Breast epithelium (tissue), 3 donors: ENCODE measurements around the gene SULT2B1.

Experiments used
- CTCF ChIP-seq, 3 donors: fragments of 450-650 bp; IDR thresholded peaks; one replicate each; pipeline ENCODE4 v1.5.1; 2016 to 2017; ENCODE audit warnings: antibody characterized with exemption in 3 of 3, mild to moderate bottlenecking in 3 of 3, moderate library complexity in 3 of 3
- POLR2A ChIP-seq: fragments of 450-650 bp; IDR thresholded peaks from one replicate; pipeline ENCODE4 v1.6.1; 2016; ENCODE audit warnings: antibody characterized with exemption, mild to moderate bottlenecking, moderate library complexity
- POLR2AphosphoS5 ChIP-seq, 3 donors: sonication (generic); formaldehyde crosslinking; IDR thresholded peaks; one replicate each; pipeline ENCODE4 v1.6.1; 2017; ENCODE audit warnings: antibody characterized with exemption in 3 of 3

GRCh38 chr19:48624791-48625723 lies 73.1 kb downstream of the SULT2B1 start:
- no peak for TF ChIP-seq CTCF (IDR thresholded peaks at IDR 0.05)
- TF ChIP-seq POLR2AphosphoS5 (IDR thresholded peaks at IDR 0.05), result no peak
- TF ChIP-seq POLR2A, result no peak
